K562 (cell line): ENCODE results near the gene CRYBG1. TPM values are rescaled to one million over a fixed set of nuclear protein-coding genes. Genes with fewer than 3 reads are reported as not detected.
A peak's percentile ranks its signal among the peaks of the same experiment; 100 is the strongest.

Source experiments
- ATAC-seq: fragments of 200-7000 bp; cut with Tn5 transposase; 3 replicates; pipeline ENCODE4 v1.9.1; 2020; ENCODE audit warnings: moderate library complexity
- BruUV-seq: library from RNA; stranded (reverse); fragments of 400-500 nt; replicated peaks from 2 replicates; lab custom pipeline; 2021; lab: Mats Ljungman, UMichigan
- CTCF ChIA-PET: fragments of 300-600 bp; formaldehyde crosslinking; extraction: SDS; loops from one replicate; lab custom pipeline; 2021; ENCODE audit warnings: low intra/inter-chr PET ratio; lab: Yijun Ruan, JAX
- POLR2A ChIA-PET: fragments of 300-600, 350-650 bp; sonication (Branson Sonifier 250); formaldehyde crosslinking; extraction: SDS; loops from one replicate; lab custom pipeline; 2021; ENCODE audit warnings: antibody characterized with exemption, inconsistent platforms; lab: Yijun Ruan, JAX
- DNase-seq, 4 experiments: peaks; one replicate each; pipeline versions ENCODE4 v3.0.0 to v3.0.0-alpha.2; 2011 to 2018; ENCODE audit warnings: low spot score in 3 of 4, mixed read lengths in 3 of 4; ENCODE audit errors: extremely low read depth in 1 of 4
- FAIRE-seq: peaks from 2 replicates; lab custom pipeline; 2011; peaks lifted over from hg19 to GRCh38; lab: Jason Lieb, UNC
- H2AFZ ChIP-seq: 2 replicates; pipeline ENCODE4 v1.6.0; 2011; ENCODE audit warnings: low read depth, low read length, control low read depth, inconsistent platforms
- H3K27ac ChIP-seq: fragments of 200-600 bp; 3 replicates; pipeline ENCODE4 v1.8.0; 2011; ENCODE audit warnings: low read depth, mild to moderate bottlenecking, control low read depth, inconsistent platforms, low read length, moderate library complexity, mixed read lengths; ENCODE audit errors: extremely low read depth
- H3K27me3 ChIP-seq, 2 experiments: fragments of 300-600 bp in 1 of 2; 2 replicates in 1 of 2; 3 replicates in 1 of 2; pipeline versions ENCODE4 v1.6.0 to v1.8.0; 2011; ENCODE audit warnings: inconsistent platforms in 2 of 2, low read length in 2 of 2, mild to moderate bottlenecking in 1 of 2, mixed read lengths in 1 of 2, moderate library complexity in 1 of 2; ENCODE audit not compliant: control insufficient read depth in 2 of 2, insufficient read depth in 2 of 2
- H3K36me3 ChIP-seq: fragments of 300-600 bp; 3 replicates; pipeline ENCODE4 v1.8.0; 2011; ENCODE audit warnings: mild to moderate bottlenecking, low read length, inconsistent platforms; ENCODE audit not compliant: control insufficient read depth, insufficient read depth
- H3K4me1 ChIP-seq, 2 experiments: fragments of 200-600 bp in 1 of 2; replicated peaks in 1 of 2; 2 replicates in 1 of 2; 3 replicates in 1 of 2; pipeline versions ENCODE4 v1.5.1 to v1.8.0; 2011; ENCODE audit warnings: inconsistent platforms in 2 of 2, low read length in 2 of 2, mild to moderate bottlenecking in 1 of 2, mixed read lengths in 1 of 2, moderate library complexity in 1 of 2; ENCODE audit not compliant: control insufficient read depth in 2 of 2, insufficient read depth in 2 of 2
- H3K4me2 ChIP-seq: 2 replicates; pipeline ENCODE4 v1.6.1; 2011; ENCODE audit warnings: low read length, control low read depth, inconsistent platforms, mixed read lengths; ENCODE audit not compliant: insufficient read depth
- H3K4me3 ChIP-seq: fragments of 200-600 bp; sonication (generic), shearing (Covaris generic); 2 replicates; pipeline ENCODE4 v1.5.1; 2016; ENCODE audit warnings: control low read depth, inconsistent platforms
- H3K79me2 ChIP-seq: fragments of 200-600 bp; 3 replicates; pipeline ENCODE4 v1.8.0; 2011; ENCODE audit warnings: low read length, inconsistent platforms; ENCODE audit not compliant: control insufficient read depth, insufficient read depth
- H3K9ac ChIP-seq, 2 experiments: 2 replicates each; pipeline versions ENCODE4 v1.6.0 to v1.6.1; 2011; ENCODE audit warnings: low read depth in 2 of 2, low read length in 2 of 2, control low read depth in 1 of 2, inconsistent platforms in 1 of 2, mild to moderate bottlenecking in 1 of 2, mixed read lengths in 1 of 2; ENCODE audit not compliant: insufficient read depth in 1 of 2
- H3K9me1 ChIP-seq: one replicate; pipeline ENCODE4 v1.6.0; 2011; ENCODE audit warnings: inconsistent platforms, mild to moderate bottlenecking, low read length, moderate library complexity; ENCODE audit not compliant: control insufficient read depth, insufficient read depth
- H3K9me3 ChIP-seq: replicated peaks from 2 replicates; pipeline ENCODE4 v1.5.1; 2011; ENCODE audit warnings: low read depth, low read length, inconsistent platforms; ENCODE audit not compliant: control insufficient read depth, insufficient read depth
- H4K20me1 ChIP-seq: replicated peaks from 2 replicates; pipeline ENCODE4 v1.6.1; 2011; ENCODE audit warnings: low read length, inconsistent platforms, mixed read lengths; ENCODE audit not compliant: control insufficient read depth, insufficient read depth
- MTA3 ChIP-seq: fragments of 450-650 bp; formaldehyde crosslinking; IDR thresholded peaks from 2 replicates; pipeline ENCODE4 v1.6.1; 2017; ENCODE audit warnings: mild to moderate bottlenecking, borderline replicate concordance
- PRDM10 ChIP-seq: fragments of 450-650 bp; IDR thresholded peaks from 2 replicates; pipeline ENCODE4 v1.6.1; 2018; ENCODE audit not compliant: partially characterized antibody
- ZNF785 ChIP-seq: fragments of 250-450 bp; sonication (Bioruptor Pico); IDR thresholded peaks from 2 replicates; pipeline ENCODE4 v1.4.0; 2020; ENCODE audit warnings: mild to moderate bottlenecking
- WGBS: fragments of 100-300 bp; shearing (Covaris generic); methylation state at CpG from one replicate; pipeline ENCODE4 v1.1.6; 2016; ENCODE audit warnings: low coverage, mixed read lengths; ENCODE audit not compliant: insufficient coverage; ENCODE audit errors: missing lambda C conversion rate; 5-methylcytosine and 5-hydroxymethylcytosine counted together
- in situ Hi-C: fragments of 300-500 bp; cut with MboI; formaldehyde crosslinking; loops from 4 replicates; pipeline ENCODE4 v1.15.0; 2018; ENCODE audit warnings: inconsistent platforms, mixed read lengths
- intact Hi-C: fragments of 100-400 bp; cut with micrococcal nuclease; formaldehyde crosslinking; loops from 2 replicates; pipeline ENCODE4 v1.14.2; 2022
- polyA plus RNA-seq, 8 experiments: library from polyadenylated mRNA; depleted of rRNA in 4 of 8; stranded (reverse) in 5 of 8; unstranded in 3 of 8; fragments of >200 nt; fragmentation: Nextera tagmentation in 2 of 8; fragmentation: Illumina TruSeq in 1 of 8; extraction: Ambion mirVana in 2 of 8; extraction: Trizol in 1 of 8; gene quantifications; 2 replicates each; pipeline versions ENCODE4 v1.2.1 to v1.2.3, GENCODE V29; 2011 to 2014; ENCODE audit warnings: inconsistent platforms in 1 of 8, missing spikeins in 1 of 8
- total RNA-seq, 7 experiments: library from RNA; depleted of rRNA in 6 of 7; stranded (reverse); fragments of >200 nt in 6 of 7; fragmentation: Illumina TruSeq in 2 of 7; extraction: Trizol in 2 of 7; gene quantifications; 2 replicates each; pipeline versions ENCODE4 v1.2.1 to v1.2.3, GENCODE V29; 2011 to 2021; ENCODE audit warnings: low replicate concordance in 1 of 7

The CRYBG1 gene
- total and polyA plus RNA-seq, 9 of the 15 experiments (the other 6 are each of a cell fraction or from before 2014, with no cell fraction given): 0.07 to 0.47 (median 0.11) TPM

- Histone ChIP-seq H3K36me3 (no peaks in the 10 kb centered on the region), H3K27ac (no peak overlapping the region), H3K79me2 (no peaks in the 10 kb centered on the region), H3K4me2 (peak overlapping the region; percentile 65), H4K20me1 (no peaks in the 10 kb centered on the region), H3K9ac (peak overlapping the region in 1 of 2 experiments; percentile 61; a peak in 1 of 4 replicates), H3K9me3 (no peaks in the 10 kb centered on the region), H3K27me3 (peaks cover 7 to 22% of the 10 kb centered on the region in 2 experiments; a peak in 3 of 5 replicates), H3K4me3 (no peak overlapping the region), H3K9me1 (no peaks in the 10 kb centered on the region), H2AFZ (peak overlapping the region; percentile 66), H3K4me1 (peaks cover 0 to 13% of the 10 kb centered on the region in 2 experiments; a peak in 3 of 5 replicates)
- CTCF ChIA-PET: interaction anchor here (0.6 to 2.1 kb wide), 2 partner anchors 25 to 85 kb away, joined by 5 read pairs; no protein-coding TSS in a partner anchor
- POLR2A ChIA-PET: interaction anchor here (0.8 kb wide), 1 partner anchor 9 kb away, joined by 3 read pairs; no protein-coding TSS in a partner anchor
- ATAC-seq (no peak), FAIRE-seq (peak; percentile 51), DNase-seq (no peak)
- in situ Hi-C loops (no loop called here), intact Hi-C loops (no loop called here)
- 0 out of 2 replicates have a peak, but pooled peaks have one; percentile 16 for TF ChIP-seq MTA3
- TF ChIP-seq PRDM10: peak; percentile 86
- TF ChIP-seq ZNF785 (CRISPR knock-in tag): no peak
- no TSS peak for BruUV-seq
- 5% methylated on average over 12 of the region's 12 CpGs for WGBS
Observed at GRCh38 chr6:106359959-106360409, 533 bp upstream of the CRYBG1 start.
